H9 (cell line): ENCODE results near the gene ANXA2. TPM values are rescaled to one million over a fixed set of nuclear protein-coding genes. Genes with fewer than 3 reads are reported as not detected.

Source experiments
- DNase-seq: peaks from one replicate; pipeline ENCODE4 v3.0.0-alpha.2; 2017
- H2AFZ ChIP-seq: one replicate; pipeline ENCODE4 v1.6.1; 2013; ENCODE audit warnings: mild to moderate bottlenecking, low read length, control low read depth, moderate library complexity
- H2AK5ac ChIP-seq: 2 replicates; pipeline ENCODE4 v1.6.1; 2013; ENCODE audit warnings: low read length, control low read depth, mixed read lengths; ENCODE audit not compliant: insufficient read length
- H2BK120ac ChIP-seq: one replicate; pipeline ENCODE4 v1.6.1; 2013; ENCODE audit warnings: low read depth, mild to moderate bottlenecking, low read length, control low read depth, inconsistent platforms; ENCODE audit not compliant: poor library complexity, severe bottlenecking
- H2BK12ac ChIP-seq: 2 replicates; pipeline ENCODE4 v1.6.1; 2013; ENCODE audit warnings: low read length, control low read depth, mixed read lengths, low read depth; ENCODE audit not compliant: insufficient read length
- H2BK15ac ChIP-seq: 2 replicates; pipeline ENCODE4 v1.6.1; 2013; ENCODE audit warnings: low read depth, low read length, control low read depth
- H2BK20ac ChIP-seq: one replicate; pipeline ENCODE4 v1.6.1; 2013; ENCODE audit warnings: low read depth, mild to moderate bottlenecking, low read length, control low read depth, inconsistent platforms; ENCODE audit not compliant: poor library complexity, severe bottlenecking
- H2BK5ac ChIP-seq: 2 replicates; pipeline ENCODE4 v1.6.1; 2013; ENCODE audit warnings: low read length, control low read depth, mixed read lengths; ENCODE audit not compliant: insufficient read length
- H3K14ac ChIP-seq: 2 replicates; pipeline ENCODE4 v1.6.1; 2013; ENCODE audit warnings: low read length, control low read depth; ENCODE audit not compliant: insufficient read depth
- H3K18ac ChIP-seq: 2 replicates; pipeline ENCODE4 v1.6.1; 2013; ENCODE audit warnings: low read depth, mild to moderate bottlenecking, mixed read lengths, low read length, control low read depth; ENCODE audit not compliant: insufficient read length
- H3K23ac ChIP-seq: 2 replicates; pipeline ENCODE4 v1.6.1; 2013; ENCODE audit warnings: low read length, control low read depth, mixed read lengths, low read depth; ENCODE audit not compliant: insufficient read length
- H3K23me2 ChIP-seq: 2 replicates; pipeline ENCODE4 v1.6.1; 2013; ENCODE audit warnings: low read depth, mild to moderate bottlenecking, mixed read lengths, low read length, control low read depth; ENCODE audit not compliant: insufficient read length, poor library complexity, severe bottlenecking
- H3K27ac ChIP-seq: 2 replicates; pipeline ENCODE4 v1.5.1; 2013; ENCODE audit warnings: low read length, control low read depth, mixed read lengths, low read depth; ENCODE audit not compliant: insufficient read length
- H3K27me3 ChIP-seq: 2 replicates; pipeline ENCODE4 v1.6.1; 2013; ENCODE audit warnings: low read length, control low read depth, inconsistent platforms; ENCODE audit not compliant: insufficient read depth
- H3K4ac ChIP-seq: 2 replicates; pipeline ENCODE4 v1.6.1; 2013; ENCODE audit warnings: low read depth, mild to moderate bottlenecking, control low read depth, inconsistent platforms, low read length, moderate library complexity
- H3K4me1 ChIP-seq: 2 replicates; pipeline ENCODE4 v1.6.1; 2013; ENCODE audit warnings: low read length, control low read depth, inconsistent platforms; ENCODE audit not compliant: insufficient read depth
- H3K4me2 ChIP-seq: 2 replicates; pipeline ENCODE4 v1.6.1; 2013; ENCODE audit warnings: low read length, control low read depth, mixed read lengths; ENCODE audit not compliant: insufficient read length, insufficient read depth
- H3K56ac ChIP-seq: 2 replicates; pipeline ENCODE4 v1.6.1; 2013; ENCODE audit warnings: low read depth, mild to moderate bottlenecking, mixed read lengths, low read length, control low read depth; ENCODE audit not compliant: insufficient read length
- H3K79me1 ChIP-seq: 2 replicates; pipeline ENCODE4 v1.6.1; 2013; ENCODE audit warnings: low read depth, mild to moderate bottlenecking, moderate library complexity, low read length, control low read depth, inconsistent platforms; ENCODE audit not compliant: insufficient read depth, poor library complexity, severe bottlenecking
- H3K79me2 ChIP-seq: 2 replicates; pipeline ENCODE4 v1.6.1; 2013; ENCODE audit warnings: low read length, control low read depth, inconsistent platforms; ENCODE audit not compliant: insufficient read depth
- H3K9ac ChIP-seq: 2 replicates; pipeline ENCODE4 v1.6.1; 2013; ENCODE audit warnings: low read length, control low read depth, mixed read lengths; ENCODE audit not compliant: insufficient read length; ENCODE audit errors: extremely low read depth
- H3K9me3 ChIP-seq: one replicate; pipeline ENCODE4 v1.6.1; 2013; ENCODE audit warnings: low read depth, low read length, inconsistent platforms; ENCODE audit not compliant: control insufficient read depth
- H3T11ph ChIP-seq: one replicate; pipeline ENCODE4 v1.6.1; 2013; ENCODE audit warnings: mild to moderate bottlenecking, low read length, control low read depth, inconsistent platforms
- H4K20me1 ChIP-seq: one replicate; pipeline ENCODE4 v1.6.1; 2013; ENCODE audit not compliant: control insufficient read depth, insufficient read length, insufficient read depth
- H4K5ac ChIP-seq: 2 replicates; pipeline ENCODE4 v1.6.1; 2013; ENCODE audit warnings: low read depth, mild to moderate bottlenecking, mixed read lengths, low read length, control low read depth; ENCODE audit not compliant: insufficient read length
- H4K8ac ChIP-seq: replicated peaks from 2 replicates; pipeline ENCODE4 v1.6.1; 2013; ENCODE audit warnings: low read length, control low read depth, mixed read lengths, low read depth; ENCODE audit not compliant: insufficient read length
- H4K91ac ChIP-seq: 2 replicates; pipeline ENCODE4 v1.6.1; 2013; ENCODE audit warnings: low read depth, mild to moderate bottlenecking, moderate library complexity, mixed read lengths, low read length, control low read depth; ENCODE audit not compliant: insufficient read length
- H3K27ac Mint-ChIP-seq, 3 experiments: 2 replicates in 2 of 3; 3 replicates in 1 of 3; pipeline ENCODE4 v1.8.0; 2020 to 2021; ENCODE audit warnings: mixed read lengths in 3 of 3, mild to moderate bottlenecking in 1 of 3, moderate library complexity in 1 of 3
- H3K27me3 Mint-ChIP-seq: 2 replicates; pipeline ENCODE4 v1.8.0; 2021; ENCODE audit warnings: low read depth, mild to moderate bottlenecking, moderate library complexity, mixed read lengths
- H3K36me3 Mint-ChIP-seq, 3 experiments: 2 replicates in 2 of 3; 3 replicates in 1 of 3; pipeline ENCODE4 v1.8.0; 2020 to 2021; ENCODE audit warnings: low read depth in 3 of 3, mixed read lengths in 3 of 3; ENCODE audit not compliant: insufficient read depth in 1 of 3
- H3K4me1 Mint-ChIP-seq, 2 experiments: 2 replicates each; pipeline ENCODE4 v1.8.0; 2020; ENCODE audit warnings: mixed read lengths in 2 of 2
- H3K4me3 Mint-ChIP-seq, 2 experiments: 2 replicates in 1 of 2; 3 replicates in 1 of 2; pipeline ENCODE4 v1.8.0; 2020 to 2021; ENCODE audit warnings: mild to moderate bottlenecking in 2 of 2, mixed read lengths in 2 of 2, moderate library complexity in 1 of 2
- H3K9me3 Mint-ChIP-seq, 2 experiments: 2 replicates in 1 of 2; 3 replicates in 1 of 2; pipeline ENCODE4 v1.8.0; 2020; ENCODE audit warnings: mild to moderate bottlenecking in 2 of 2, mixed read lengths in 2 of 2, moderate library complexity in 1 of 2
- CTCF ChIP-seq: fragments of 200-600 bp; sonication (generic); conservative IDR thresholded peaks from 3 replicates; pipeline ENCODE4 v1.8.0; 2021; ENCODE audit warnings: antibody characterized with exemption, mild to moderate bottlenecking
- WGBS: extraction: QIAGEN DNeasy Blood & Tissue Kit; methylation state at CpG from one replicate; pipeline ENCODE4 v1.1.7; 2013; ENCODE audit warnings: missing lambda C conversion rate, low lambda C conversion rate, mixed read lengths; ENCODE audit not compliant: insufficient read length; ENCODE audit errors: extremely low coverage; 5-methylcytosine and 5-hydroxymethylcytosine counted together
- total RNA-seq: library from RNA; stranded (reverse); gene quantifications from 2 replicates; pipeline ENCODE4 v1.2.1, GENCODE V29; 2021

ANXA2 gene
- total RNA-seq, 1 experiment from 2014 or later: 126 TPM

DNA sequence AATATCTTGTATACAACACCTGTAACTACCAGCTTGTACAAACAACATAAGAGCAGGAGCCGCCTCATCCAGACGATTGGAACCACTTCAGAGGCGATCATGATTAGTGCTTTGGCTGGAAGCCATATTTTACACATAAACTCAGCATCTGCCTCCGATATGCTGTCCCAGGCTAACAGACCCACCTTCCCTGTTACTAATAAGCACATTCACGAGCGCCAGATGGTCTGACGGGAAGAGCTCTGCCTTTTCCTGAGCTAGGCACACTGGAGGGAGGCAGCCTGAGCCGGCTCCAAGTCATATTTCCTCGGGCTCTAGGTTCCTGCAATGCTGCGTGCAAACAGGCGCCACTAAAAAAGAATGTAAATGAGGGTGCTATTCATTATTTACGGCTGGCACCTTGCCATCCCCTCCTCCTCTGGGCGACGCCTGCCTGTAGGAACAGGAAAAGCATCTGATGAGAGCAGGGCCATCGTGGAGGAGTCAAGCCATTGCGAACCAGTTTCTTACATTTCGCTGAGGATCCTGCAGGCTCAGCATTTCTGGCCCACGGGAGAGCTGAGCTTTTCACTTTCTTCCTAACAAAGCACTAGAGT lies 98.2 kb downstream of the ANXA2 start:
- Histone ChIP-seq H3K18ac (no peak overlapping the region), H2AK5ac (no peak overlapping the region), H2BK15ac (no peak overlapping the region), H3K9ac (no peak overlapping the region), H4K91ac (no peak overlapping the region), H3K14ac (no peak overlapping the region), H2BK12ac (no peak overlapping the region), H2BK5ac (no peak overlapping the region), H3K56ac (no peak overlapping the region), H3K9me3 (no peaks in the 10 kb centered on the region), H2BK120ac (no peak overlapping the region), H3K23ac (no peak overlapping the region), H2AFZ (no peak overlapping the region), H3K23me2 (no peaks in the 10 kb centered on the region), H3K27ac (no peak overlapping the region), H3K4ac (no peak overlapping the region), H3K27me3 (no peaks in the 10 kb centered on the region), H4K20me1 (no peaks in the 10 kb centered on the region), H4K5ac (no peak overlapping the region), H3K79me2 (no peaks in the 10 kb centered on the region), H4K8ac (no peak overlapping the region), H3K79me1 (no peaks in the 10 kb centered on the region), H3K4me2 (no peak overlapping the region), H2BK20ac (no peak overlapping the region), H3K4me1 (no peaks in the 10 kb centered on the region), H3T11ph (no peak overlapping the region)
- Mint-ChIP-seq H3K27me3 (0 out of 2 replicates have a peak, but pooled peaks cover 2% of the 10 kb centered on the region), H3K4me1 (peaks cover 8% of the 10 kb centered on the region in 2 experiments), H3K36me3 (peaks cover 6 to 15% (median 8%) of the 10 kb centered on the region in 3 experiments), H3K4me3 (no peak overlapping the region), H3K9me3 (peaks cover 16% of the 10 kb centered on the region in 2 experiments), H3K27ac (no peak overlapping the region)
- no CpG with 5 or more reads among the region's 18 CpGs for WGBS
- peak; percentile 63 for DNase-seq
- peak; percentile 37; the same call in 2 of the 3 replicates for TF ChIP-seq CTCF

Other genes starting within 250 kb of the ANXA2 start
- 75.5 and 76.3 TPM in 2 replicates for gene ICE2, start 81.2 kb upstream of the ANXA2 start, total RNA-seq